IPS DF 6.9 (cell line): Measurements from ENCODE around the gene CDC42.

ENCODE experiments used
- DNase-seq: peaks from one replicate; pipeline ENCODE4 v3.0.0-alpha.2; 2013; ENCODE audit warnings: low read depth, low spot score
- H3K27ac ChIP-seq: one replicate; pipeline ENCODE4 v1.5.1; 2013; ENCODE audit warnings: low read length, control low read depth
- H3K27me3 ChIP-seq: 2 replicates; pipeline ENCODE4 v1.6.1; 2013; ENCODE audit warnings: mild to moderate bottlenecking, low read length; ENCODE audit not compliant: control insufficient read depth, insufficient read depth
- H3K36me3 ChIP-seq: 2 replicates; pipeline ENCODE4 v1.6.1; 2013; ENCODE audit warnings: low read length; ENCODE audit not compliant: control insufficient read depth, insufficient read depth
- H3K4me1 ChIP-seq: 2 replicates; pipeline ENCODE4 v1.6.1; 2013; ENCODE audit warnings: low read length; ENCODE audit not compliant: control insufficient read depth, insufficient read depth
- H3K4me3 ChIP-seq: 2 replicates; pipeline ENCODE4 v1.5.1; 2013; ENCODE audit warnings: mild to moderate bottlenecking, low read length
- H3K9me3 ChIP-seq: 2 replicates; pipeline ENCODE4 v1.6.1; 2013; ENCODE audit warnings: low read length, inconsistent platforms; ENCODE audit not compliant: control insufficient read depth, insufficient read depth
- WGBS: extraction: QIAGEN DNeasy Blood & Tissue Kit; methylation state at CpG from one replicate; pipeline ENCODE4 v1.1.7; 2013; ENCODE audit warnings: mixed read lengths, missing lambda C conversion rate; ENCODE audit not compliant: insufficient read length, insufficient coverage; 5-methylcytosine and 5-hydroxymethylcytosine counted together

CDC42 gene

DNA sequence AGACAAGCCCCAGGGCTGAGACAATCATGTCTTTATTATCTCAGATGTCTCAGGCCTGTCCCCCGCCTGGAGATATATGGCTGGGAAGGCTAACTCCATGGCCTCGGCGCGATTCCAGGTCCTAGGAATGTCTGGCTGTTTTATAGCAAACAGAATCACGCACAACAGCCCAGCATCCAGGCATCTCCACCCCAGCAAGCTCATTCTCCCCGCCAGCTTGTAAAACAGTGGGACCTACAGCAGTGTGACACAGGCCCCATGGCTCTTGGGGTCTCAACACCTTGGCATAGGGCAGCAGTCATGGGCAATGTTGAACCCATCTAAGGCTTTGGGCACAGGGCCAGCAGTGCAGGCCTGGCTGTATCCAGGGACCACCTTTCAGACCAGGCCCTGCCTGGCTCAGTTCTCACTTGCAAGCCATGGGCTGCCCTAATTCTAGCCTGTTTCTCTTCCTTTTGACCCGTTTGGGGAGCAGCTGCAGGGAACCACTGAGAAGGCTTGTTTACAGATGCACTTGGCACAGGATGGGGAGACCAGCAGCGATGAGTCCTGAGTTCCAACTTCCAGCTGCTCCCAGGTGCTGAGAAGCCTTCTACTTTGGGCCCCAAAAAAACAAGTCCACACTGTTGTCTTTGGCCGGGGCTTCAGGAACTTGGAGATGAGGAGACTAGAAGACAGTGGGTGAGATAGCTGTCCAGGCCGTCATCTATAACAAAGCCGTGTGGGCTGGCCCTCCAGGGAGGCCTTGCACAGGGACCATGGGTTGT lies 56.0 kb downstream of the CDC42 start:
- Histone ChIP-seq H3K36me3 (no peaks in the 10 kb centered on the region), H3K4me1 (no peaks in the 10 kb centered on the region), H3K27me3 (no peaks in the 10 kb centered on the region), H3K27ac (no peak overlapping the region), H3K9me3 (no peaks in the 10 kb centered on the region), H3K4me3 (no peak overlapping the region)
- DNase-seq = no peak
- WGBS = no CpG with 5 or more reads among the region's 11 CpGs

DNA sequence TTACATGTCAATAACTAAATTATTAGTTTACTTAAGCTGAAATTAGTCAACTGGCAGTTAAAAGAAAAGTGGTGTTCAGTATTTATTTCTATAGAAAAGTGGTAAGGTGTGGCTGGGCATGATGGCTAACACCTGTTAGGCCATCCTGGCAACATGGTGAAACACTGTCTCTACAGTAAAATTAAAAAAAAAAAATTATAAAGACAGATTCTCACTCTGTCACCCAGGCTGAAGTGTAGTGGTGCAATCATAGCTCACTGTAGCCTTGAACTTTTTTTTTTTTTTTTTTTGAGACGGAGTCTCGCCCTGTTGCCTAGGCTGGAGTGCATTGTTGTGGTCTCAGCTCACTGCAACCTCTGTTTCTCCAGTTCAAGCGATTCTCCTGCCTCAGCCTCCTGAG lies 57.5 kb downstream of the CDC42 start:
- WGBS = no CpG with 5 or more reads among the region's 3 CpGs

DNA sequence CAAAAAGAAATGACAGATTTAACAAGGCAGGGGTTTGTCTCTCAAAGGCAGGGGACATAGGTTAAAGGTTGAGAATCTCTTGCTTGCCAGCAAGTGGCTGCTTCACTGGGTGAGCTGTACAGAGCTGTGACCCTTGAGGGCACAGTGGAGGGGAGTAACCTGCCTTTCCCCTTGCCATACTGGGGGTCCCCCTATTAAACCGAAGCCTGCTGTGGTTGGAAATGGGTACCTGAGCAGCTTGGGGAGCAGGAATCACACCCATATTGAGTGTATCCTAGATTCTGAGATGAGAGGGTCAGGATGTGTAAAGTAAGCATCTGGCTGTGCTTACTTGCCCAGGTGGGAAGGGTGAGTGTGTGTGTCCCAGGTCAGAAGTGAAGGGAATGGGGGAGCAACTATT lies 58.6 kb downstream of the CDC42 start:
- no peak overlapping the region for H3K27ac ChIP-seq
- DNase-seq = no peak
- no CpG with 5 or more reads among the region's 1 CpG for WGBS
- H3K36me3 ChIP-seq = no peaks in the 10 kb centered on the region
- no peaks in the 10 kb centered on the region for H3K27me3 ChIP-seq
- H3K9me3 ChIP-seq = no peaks in the 10 kb centered on the region
- H3K4me1 ChIP-seq = peaks cover 6% of the 10 kb centered on the region
- no peak overlapping the region for H3K4me3 ChIP-seq

More for the DNA sequence above, 57.5 kb downstream of the CDC42 start:
- Histone ChIP-seq H3K4me1 (peaks cover 6% of the 10 kb centered on the region), H3K4me3 (no peak overlapping the region), H3K36me3 (no peaks in the 10 kb centered on the region), H3K9me3 (no peaks in the 10 kb centered on the region), H3K27me3 (no peaks in the 10 kb centered on the region), H3K27ac (no peak overlapping the region)
- no peak for DNase-seq

DNA sequence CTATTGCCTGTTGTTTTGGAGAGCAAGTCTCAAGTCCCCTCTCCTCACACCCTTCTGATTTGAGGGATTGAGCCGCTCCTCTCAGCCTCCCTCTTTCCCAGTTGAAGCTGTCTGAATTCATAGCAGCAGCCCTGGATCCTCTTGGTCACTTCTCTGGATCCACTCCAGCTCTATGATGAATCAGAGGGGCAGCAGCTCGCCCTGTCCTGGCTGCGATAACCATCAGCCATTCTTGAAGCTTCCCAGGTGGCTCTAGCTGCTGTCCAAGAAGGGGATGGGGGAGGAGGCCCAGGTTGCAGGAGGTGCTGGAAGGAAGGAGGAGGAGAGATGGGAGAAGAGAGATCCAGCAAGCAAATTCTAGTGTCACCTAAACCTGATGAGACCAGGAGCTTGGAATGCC lies 59.1 kb downstream of the CDC42 start:
- Histone ChIP-seq H3K9me3 (no peaks in the 10 kb centered on the region), H3K4me3 (no peak overlapping the region), H3K4me1 (peaks cover 6% of the 10 kb centered on the region), H3K27me3 (no peaks in the 10 kb centered on the region), H3K27ac (no peak overlapping the region), H3K36me3 (no peaks in the 10 kb centered on the region)
- no peak for DNase-seq
- no CpG with 5 or more reads among the region's 3 CpGs for WGBS

DNA sequence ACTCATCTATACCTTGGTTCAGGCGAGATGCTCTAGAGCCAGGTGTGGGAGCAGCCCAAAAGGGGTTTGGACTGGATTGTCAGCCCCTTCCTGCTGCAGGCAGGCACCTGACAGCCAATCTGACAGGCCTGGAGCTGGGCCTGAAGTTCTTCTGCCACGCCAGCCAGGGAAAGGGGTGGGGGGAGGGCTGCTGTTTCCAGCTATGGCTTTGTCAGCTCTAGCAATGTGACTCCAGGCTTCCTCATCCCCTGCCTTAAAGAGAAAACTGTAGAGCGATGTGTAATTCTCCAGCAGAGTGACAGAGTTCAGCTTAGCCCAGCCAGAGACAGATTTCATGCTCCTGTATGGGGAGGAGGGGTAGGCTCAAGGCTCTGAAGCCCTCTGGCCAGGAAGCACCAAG lies 60.0 kb downstream of the CDC42 start:
- no peak overlapping the region for H3K4me3 ChIP-seq
- peaks cover 6% of the 10 kb centered on the region for H3K4me1 ChIP-seq
- WGBS = no CpG with 5 or more reads among the region's 3 CpGs
- no peaks in the 10 kb centered on the region for H3K9me3 ChIP-seq
- H3K27ac ChIP-seq = no peak overlapping the region
- H3K36me3 ChIP-seq = no peaks in the 10 kb centered on the region
- DNase-seq = no peak
- no peaks in the 10 kb centered on the region for H3K27me3 ChIP-seq

DNA sequence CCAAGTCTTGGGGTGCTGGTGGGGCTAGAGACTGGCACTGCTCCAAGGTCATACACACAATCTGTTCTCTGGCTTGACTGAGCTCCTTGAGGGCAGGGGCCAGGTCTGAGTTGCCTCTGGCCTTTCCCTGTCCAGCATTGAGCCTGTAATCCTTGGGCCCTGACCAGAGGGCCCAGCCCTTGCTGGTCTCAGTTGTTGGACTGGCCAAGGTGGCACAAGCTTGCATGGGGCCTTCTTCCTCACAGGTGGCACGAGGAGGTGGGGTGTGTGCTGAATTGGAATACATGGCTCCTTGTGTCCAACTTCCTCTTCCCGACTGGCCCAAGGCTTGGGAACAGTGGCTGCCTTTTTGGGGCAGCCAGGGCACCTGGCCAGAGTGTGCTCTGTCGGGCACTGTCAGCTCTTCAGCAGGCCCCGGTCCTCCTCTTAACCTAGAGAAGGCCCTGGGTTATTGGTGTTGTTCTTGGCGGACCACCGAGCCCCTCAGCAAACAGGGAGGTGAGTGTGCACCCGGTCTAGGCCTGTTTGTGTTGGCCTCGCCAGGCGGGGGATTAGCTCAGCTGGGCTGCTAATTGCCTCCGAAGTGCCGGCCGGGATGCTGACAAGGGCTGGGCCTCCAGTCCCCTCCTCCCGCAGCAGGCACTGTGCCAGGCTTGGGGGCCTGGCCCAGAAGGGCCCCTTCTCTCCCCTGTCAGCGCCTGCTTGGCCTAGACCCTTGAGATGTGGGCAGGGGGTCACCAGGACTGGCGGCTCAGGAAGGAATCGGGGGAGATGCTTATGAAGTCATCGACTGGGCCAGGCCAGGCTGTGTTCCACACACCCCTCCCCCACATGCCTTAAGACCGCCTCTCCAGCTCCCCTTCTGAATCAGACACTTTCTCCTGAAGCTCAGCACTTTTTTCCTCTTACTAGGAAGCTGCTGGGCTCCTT lies 61.8 kb downstream of the CDC42 start:
- Histone ChIP-seq H3K27ac (no peak overlapping the region), H3K4me3 (no peak overlapping the region), H3K9me3 (no peaks in the 10 kb centered on the region), H3K36me3 (no peaks in the 10 kb centered on the region), H3K27me3 (no peaks in the 10 kb centered on the region), H3K4me1 (peaks cover 6% of the 10 kb centered on the region)
- no peak for DNase-seq
- no CpG with 5 or more reads among the region's 18 CpGs for WGBS

DNA sequence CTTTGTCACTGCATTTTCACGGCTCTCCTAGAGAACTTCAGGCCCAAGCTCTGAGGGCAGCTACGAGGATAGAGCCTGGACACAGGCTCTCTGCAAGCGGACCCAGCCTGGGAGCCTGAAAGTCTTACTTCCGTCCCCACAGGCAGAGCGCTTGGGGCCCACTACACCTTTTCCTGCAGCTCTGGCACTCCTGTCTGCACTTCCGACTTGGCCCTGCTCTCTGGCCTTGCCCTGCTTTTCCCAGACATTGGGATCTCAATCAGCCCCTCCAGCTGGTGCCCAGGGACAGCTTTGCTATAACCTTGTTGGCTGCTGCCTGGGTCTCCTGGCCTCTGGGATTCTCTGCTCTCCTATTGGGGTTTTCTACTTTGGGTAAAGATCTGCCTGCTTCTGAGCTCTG lies 62.8 kb downstream of the CDC42 start:
- no peak for DNase-seq
- H3K27me3 ChIP-seq = no peaks in the 10 kb centered on the region
- H3K4me3 ChIP-seq = no peak overlapping the region
- peaks cover 6% of the 10 kb centered on the region for H3K4me1 ChIP-seq
- no peak overlapping the region for H3K27ac ChIP-seq
- no peaks in the 10 kb centered on the region for H3K36me3 ChIP-seq
- no peaks in the 10 kb centered on the region for H3K9me3 ChIP-seq
- no CpG with 5 or more reads among the region's 6 CpGs for WGBS

DNA sequence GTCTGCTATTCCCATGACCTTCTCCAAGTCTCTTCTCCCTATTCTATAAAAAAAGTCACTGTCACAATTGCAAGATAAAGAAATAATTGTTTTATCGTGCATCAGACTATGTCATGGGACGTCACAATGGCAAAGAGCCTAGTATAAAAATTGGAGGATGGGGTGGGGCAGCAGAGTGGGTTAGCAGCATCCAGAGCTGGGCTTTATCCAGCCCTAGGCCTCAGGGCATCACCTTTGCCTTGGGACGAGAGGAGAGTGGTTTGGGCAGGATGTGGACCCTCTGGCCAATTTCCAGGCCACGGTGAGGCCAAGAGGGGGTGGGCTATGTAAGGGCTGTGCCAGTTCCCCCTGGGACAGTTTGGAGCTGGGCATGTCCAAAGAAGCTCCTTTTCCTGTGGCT lies 64.7 kb downstream of the CDC42 start:
- WGBS = no CpG with 5 or more reads among the region's 4 CpGs
- no peaks in the 10 kb centered on the region for H3K36me3 ChIP-seq
- H3K4me1 ChIP-seq = peaks cover 13% of the 10 kb centered on the region
- no peaks in the 10 kb centered on the region for H3K9me3 ChIP-seq
- no peaks in the 10 kb centered on the region for H3K27me3 ChIP-seq
- H3K27ac ChIP-seq = no peak overlapping the region
- DNase-seq = no peak
- no peak overlapping the region for H3K4me3 ChIP-seq

DNA sequence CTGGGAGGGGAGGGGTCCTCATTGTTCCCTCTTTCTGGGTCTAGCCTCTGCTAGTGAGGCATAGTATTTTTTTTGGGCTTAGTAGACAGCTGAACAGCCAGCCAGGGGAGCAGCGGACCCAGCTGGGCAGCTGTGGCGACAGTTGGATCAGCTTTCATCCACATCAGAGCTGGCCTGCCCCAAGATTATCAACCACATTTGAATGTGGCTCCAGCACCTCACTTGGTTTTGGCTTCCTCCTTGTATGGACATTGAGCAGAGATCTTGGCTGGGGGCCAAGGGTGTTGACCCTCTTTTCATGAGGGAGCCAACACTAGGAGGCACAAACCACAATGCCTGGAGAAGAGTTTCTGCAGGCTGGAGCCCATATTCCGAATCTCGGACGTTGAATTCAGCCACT lies 65.3 kb downstream of the CDC42 start:
- no peaks in the 10 kb centered on the region for H3K36me3 ChIP-seq
- no peaks in the 10 kb centered on the region for H3K9me3 ChIP-seq
- DNase-seq = no peak
- peaks cover 15% of the 10 kb centered on the region for H3K4me1 ChIP-seq
- no peak overlapping the region for H3K27ac ChIP-seq
- WGBS = no CpG with 5 or more reads among the region's 5 CpGs
- no peaks in the 10 kb centered on the region for H3K27me3 ChIP-seq
- no peak overlapping the region for H3K4me3 ChIP-seq

DNA sequence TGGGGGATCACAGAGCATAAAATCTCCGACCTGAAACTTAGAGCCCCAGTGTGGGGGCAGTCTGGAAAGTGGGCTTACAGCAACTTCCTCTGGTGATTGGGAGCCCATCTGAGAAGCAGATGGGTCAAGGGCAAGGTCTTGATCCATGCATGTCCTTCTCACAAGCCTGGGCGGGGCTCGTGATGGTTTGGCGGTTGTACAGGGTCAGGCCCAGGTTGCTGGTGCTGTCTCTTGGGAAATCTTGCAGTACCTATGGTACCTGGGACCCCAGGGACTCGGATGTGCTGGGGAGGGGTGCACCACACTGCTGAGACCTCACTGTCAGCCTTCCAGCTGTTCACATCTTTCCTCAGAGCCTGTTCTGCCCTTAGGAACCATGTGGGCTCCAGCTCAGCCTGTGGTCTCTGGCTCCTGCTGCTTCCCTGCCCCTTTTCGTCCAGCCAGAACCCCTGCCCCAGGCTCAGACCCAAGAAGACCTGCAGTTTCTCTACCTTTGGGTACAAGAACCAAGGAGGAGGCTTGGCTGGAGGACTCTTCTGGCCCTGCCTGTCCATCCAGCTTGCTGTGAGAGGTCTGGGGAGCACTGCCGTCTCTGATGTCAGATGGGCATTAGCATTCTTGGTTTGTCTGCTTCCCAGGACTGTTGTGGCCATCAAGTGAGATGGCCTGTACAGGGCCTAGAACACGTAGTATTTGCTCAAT lies 65.9 kb downstream of the CDC42 start:
- peaks cover 15% of the 10 kb centered on the region for H3K4me1 ChIP-seq
- DNase-seq = no peak
- no peak overlapping the region for H3K4me3 ChIP-seq
- no CpG with 5 or more reads among the region's 8 CpGs for WGBS
- no peaks in the 10 kb centered on the region for H3K27me3 ChIP-seq
- H3K27ac ChIP-seq = no peak overlapping the region
- H3K9me3 ChIP-seq = no peaks in the 10 kb centered on the region
- H3K36me3 ChIP-seq = no peaks in the 10 kb centered on the region
